ENCODE measurements around the gene TEP1.
"Not testable (repeated sequence)": the region's sequence is repeated elsewhere in the genome, so short reads cannot be mapped to it uniquely, and the experiment has no call there.

TEP1 gene

DNA sequence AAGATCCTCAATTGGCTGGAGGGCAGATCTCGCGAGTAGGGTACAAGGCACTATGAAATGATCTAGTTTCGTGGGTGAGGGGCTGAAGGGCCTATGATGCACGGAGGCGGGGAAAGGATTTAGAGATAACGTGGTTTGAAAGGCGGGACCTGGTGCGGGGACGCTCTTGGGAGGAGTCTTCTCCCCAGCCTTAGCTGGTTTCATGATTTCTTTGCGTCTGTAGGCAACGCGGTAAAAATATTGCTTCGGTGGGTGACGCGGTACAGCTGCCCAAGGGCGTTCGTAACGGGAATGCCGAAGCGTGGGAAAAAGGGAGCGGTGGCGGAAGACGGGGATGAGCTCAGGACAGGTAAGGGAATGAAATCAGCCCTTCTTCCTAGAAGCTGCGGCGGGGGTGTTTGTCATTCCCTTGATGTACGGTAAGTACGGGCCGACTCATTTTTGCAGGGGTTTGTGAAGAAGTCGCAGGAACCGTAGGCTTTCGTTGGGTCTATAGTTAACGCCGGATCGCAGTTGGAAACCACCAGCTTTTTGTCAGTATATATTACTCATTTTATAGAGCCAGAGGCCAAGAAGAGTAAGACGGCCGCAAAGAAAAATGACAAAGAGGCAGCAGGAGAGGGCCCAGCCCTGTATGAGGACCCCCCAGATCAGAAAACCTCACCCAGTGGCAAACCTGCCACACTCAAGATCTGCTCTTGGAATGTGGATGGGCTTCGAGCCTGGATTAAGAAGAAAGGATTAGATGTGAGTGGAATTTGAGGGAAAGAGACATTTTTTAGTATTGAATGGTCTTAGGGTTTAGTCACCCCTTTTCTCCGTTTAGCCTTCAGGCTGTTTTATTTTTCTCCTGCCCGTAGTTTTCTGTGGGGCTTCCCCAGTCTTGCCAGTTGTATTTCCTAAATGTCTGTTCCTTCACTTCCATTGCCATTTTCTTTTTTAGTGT lies 42.3 kb upstream of the TEP1 start:
- DNase-seq (ENCODE audit: low read depth), result peak; percentile 90
- TF ChIP-seq, protein P1, sequence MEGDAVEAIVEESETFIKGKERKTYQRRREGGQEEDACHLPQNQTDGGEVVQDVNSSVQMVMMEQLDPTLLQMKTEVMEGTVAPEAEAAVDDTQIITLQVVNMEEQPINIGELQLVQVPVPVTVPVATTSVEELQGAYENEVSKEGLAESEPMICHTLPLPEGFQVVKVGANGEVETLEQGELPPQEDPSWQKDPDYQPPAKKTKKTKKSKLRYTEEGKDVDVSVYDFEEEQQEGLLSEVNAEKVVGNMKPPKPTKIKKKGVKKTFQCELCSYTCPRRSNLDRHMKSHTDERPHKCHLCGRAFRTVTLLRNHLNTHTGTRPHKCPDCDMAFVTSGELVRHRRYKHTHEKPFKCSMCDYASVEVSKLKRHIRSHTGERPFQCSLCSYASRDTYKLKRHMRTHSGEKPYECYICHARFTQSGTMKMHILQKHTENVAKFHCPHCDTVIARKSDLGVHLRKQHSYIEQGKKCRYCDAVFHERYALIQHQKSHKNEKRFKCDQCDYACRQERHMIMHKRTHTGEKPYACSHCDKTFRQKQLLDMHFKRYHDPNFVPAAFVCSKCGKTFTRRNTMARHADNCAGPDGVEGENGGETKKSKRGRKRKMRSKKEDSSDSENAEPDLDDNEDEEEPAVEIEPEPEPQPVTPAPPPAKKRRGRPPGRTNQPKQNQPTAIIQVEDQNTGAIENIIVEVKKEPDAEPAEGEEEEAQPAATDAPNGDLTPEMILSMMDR (IDR thresholded peaks at IDR 0.05; ENCODE audit: low read length, missing control alignments), result no peak
- peak overlapping the region; percentile 92 for H3K4me3 ChIP-seq (replicated peaks; ENCODE audit: low read depth, low read length)

DNA sequence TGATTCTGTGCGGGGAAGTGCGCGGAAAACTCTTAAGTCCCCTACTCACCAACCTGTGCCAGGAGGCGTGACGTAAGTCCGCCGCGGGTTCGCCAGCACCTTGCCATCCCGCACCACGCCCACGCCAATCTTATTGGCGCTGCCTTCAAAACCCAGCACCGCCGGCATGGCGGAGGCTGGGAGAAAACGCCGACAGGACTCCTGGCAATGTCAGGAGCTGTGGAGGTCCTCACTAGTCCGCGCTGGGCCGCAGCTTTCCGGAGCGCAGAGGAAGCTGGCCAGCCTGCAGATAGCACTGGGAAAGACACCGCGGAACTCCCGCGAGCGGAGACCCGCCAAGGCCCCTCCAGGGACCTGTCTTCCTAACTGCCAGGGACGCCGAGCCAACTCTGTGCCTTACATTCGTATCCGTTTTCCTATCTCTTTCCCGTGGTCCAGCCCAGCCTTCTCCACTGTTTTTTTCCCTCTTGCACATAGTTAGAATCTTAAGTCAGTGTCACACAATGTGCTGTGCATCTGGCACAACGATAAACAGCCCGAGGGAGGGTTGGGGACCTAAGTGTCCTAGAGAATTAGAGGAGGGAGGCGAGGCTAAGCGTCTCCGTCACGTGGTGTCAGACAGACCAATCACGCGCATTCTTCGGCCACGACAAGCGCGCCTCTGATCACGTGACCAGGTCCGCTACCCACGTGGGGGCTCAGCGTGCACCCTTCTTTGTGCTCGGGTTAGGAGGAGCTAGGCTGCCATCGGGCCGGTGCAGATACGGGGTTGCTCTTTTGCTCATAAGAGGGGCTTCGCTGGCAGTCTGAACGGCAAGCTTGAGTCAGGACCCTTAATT lies 41.4 kb upstream of the TEP1 start, which contains the start of the genes APEX1 and OSGEP:
TSS of gene APEX1 (plus strand) at position 711 of the 839 bp plus-strand sequence. CDS start 420 bp downstream, outside the sequence.
TSS of gene OSGEP (minus strand) at position 297 of the 839 bp plus-strand sequence. CDS start at position 168, 129 bp downstream.
- H3K4me3 ChIP-seq (replicated peaks; ENCODE audit: low read depth, low read length), result peak within 1 kb of the TSS; percentile 92
- TF ChIP-seq, protein P1 (IDR thresholded peaks at IDR 0.05; ENCODE audit: low read length, missing control alignments), result no peak
- DNase-seq (ENCODE audit: low read depth), result peak; percentile 100

DNA sequence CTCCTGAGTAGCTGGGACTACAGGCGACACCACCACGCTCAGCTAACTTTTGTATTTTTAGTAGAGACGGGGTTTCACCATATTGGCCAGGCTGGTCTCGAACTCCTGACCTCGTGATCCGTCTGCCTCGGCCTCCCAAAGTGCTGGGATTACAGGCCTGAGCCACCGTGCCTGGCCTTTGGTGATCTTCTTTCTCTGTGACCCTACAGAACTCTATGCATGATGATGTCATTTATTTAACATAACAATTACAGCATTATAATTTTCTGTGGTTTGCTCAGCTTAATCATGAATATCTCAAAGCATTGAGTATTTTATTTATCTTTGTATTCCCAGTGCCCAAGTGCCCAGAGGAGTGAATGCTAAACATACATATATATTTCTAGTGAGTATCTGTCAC lies 39.5 kb upstream of the TEP1 start:
- not testable (repeated sequence) for DNase-seq (ENCODE audit: low read depth); H3K4me3 ChIP-seq (replicated peaks; ENCODE audit: low read depth, low read length)

DNA sequence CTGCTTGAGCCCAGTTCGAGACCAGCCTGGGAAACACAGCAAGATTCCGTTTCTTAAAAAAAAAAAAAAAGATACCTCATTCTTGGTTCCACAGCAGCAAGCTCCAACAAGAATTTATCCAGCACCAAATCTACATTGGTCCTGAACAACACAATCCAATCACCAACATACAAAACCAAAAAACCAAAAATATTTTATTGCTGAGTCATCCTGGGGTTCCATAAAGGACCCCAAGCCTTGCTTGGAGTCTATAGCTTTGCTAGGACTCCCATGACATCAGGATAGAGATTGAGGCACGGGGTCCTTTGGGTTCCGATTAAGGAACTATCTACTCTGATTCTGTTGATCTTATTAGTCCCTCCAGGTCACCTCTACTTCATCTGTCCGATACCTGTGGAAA lies 33.6 kb upstream of the TEP1 start:
- no peak overlapping the region for H3K4me3 ChIP-seq (replicated peaks; ENCODE audit: low read depth, low read length)
- DNase-seq (ENCODE audit: low read depth), result no peak
- TF ChIP-seq, protein P1 (IDR thresholded peaks at IDR 0.05; ENCODE audit: low read length, missing control alignments), result no peak

DNA sequence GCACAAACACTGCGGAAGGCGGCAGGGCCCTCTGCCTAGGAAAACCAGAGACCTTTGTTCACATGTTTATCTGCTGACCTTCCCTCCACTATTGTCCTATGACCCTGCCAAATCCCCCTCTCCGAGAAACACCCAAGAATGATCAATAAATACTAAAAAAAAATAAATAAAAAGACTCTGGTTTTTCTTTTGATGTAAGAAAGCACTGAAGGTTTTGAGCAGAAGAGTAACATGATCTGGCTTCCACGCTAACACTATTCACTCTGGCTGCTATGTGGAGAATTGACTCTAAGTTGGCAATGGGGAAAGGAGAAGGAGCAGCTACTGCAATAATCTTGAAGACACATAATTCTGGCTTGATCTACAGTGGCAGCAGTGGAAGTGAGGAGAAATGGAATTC lies 30.3 kb upstream of the TEP1 start:
- not testable (repeated sequence) for H3K4me3 ChIP-seq (replicated peaks; ENCODE audit: low read depth, low read length); DNase-seq (ENCODE audit: low read depth)

DNA sequence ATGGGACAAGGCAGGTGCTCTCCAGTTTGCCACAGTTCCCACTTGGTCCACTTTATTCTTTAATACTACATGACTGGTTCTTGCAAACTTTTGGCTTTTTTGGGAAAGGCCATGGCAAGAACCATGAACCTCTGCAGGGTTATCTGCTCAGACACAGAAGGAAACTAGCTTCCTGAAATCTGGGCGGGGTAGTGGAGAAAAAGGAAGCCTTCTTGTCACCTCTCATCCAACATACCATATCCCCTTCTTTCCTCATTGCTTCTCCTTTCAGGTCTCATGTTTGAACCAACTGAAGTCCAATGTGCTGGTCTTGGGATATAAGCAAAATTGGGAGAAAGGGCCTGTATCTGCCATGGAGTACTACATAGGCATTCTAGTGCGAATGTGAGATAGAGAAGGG lies 28.2 kb upstream of the TEP1 start:
- no peak overlapping the region for H3K4me3 ChIP-seq (replicated peaks; ENCODE audit: low read depth, low read length)
- no peak for DNase-seq (ENCODE audit: low read depth)

DNA sequence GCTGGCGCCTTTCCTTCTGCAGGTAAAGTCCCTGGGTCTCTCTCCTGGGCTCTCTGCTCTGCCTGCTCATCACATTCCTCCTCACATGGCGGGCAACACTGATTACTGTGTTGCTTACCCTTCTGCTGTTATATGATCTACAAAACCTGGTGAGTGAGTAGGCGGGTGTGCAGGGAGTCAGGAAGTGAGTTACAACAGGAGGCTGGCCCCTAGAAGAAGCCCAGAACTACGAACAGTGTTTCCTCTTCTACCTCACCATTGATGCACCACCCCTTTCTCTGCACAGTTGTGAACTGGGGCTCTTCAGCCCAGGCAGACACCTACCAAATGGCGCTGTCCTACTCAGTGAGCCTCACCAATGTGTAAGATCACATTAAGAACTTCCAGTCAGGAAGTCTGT lies 27.6 kb upstream of the TEP1 start:
- no peak overlapping the region for H3K4me3 ChIP-seq (replicated peaks; ENCODE audit: low read depth, low read length)
- no peak for DNase-seq (ENCODE audit: low read depth)
- TF ChIP-seq, protein P1 (IDR thresholded peaks at IDR 0.05; ENCODE audit: low read length, missing control alignments), result no peak

More for the DNA sequence above, 28.2 kb upstream of the TEP1 start:
- TF ChIP-seq, protein P1 (IDR thresholded peaks at IDR 0.05; ENCODE audit: low read length, missing control alignments), result no peak

Measured in fibroblast of pulmonary artery (primary cell).